Measurements from ENCODE around the gene PLCD1.

The PLCD1 gene

DNA sequence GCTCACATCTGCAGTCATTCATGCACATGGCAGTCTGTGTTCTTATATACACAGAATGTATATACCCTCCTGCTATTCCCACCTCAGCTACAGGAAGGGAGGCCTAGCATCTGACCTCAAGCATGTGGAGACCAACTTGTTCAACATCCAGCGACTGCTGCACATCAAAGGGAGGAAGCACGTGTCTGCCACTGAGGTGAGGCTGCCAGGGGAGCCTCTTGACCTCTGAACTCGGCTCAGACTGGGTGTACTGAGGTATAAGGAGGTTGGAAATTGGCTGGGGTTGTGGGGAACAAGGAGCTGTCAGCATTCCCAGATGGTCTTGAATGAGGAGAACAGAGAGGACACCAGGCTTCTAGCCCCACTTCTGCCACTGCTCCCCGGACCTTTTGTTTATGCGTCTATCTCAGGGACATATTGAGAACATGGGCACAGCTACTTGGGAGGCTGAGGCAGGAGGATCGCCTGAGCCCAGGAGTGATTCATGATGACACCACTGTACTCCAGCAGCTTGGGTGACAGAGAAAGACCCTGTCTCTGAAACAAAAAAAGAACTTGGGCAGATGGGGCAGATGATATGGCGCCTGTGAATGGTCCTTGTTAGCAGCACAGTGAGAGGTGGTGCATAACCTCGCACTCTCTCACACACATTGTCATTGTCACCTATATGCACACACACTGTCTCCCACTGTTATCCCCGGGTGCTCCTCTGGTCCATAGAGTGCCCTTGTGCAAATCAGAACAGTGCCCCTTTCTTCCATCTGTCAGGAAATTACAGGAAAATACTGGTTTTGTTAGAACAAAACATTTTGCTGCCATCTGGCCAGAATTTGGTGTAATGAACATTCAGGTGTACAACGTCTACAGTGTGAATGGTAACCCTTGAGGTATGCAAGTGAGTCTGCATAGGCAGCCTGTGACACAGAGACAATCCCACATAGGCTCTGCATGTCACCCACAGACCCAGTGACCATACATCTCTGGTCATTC, 33.5 kb downstream of the PLCD1 start:
- Histone ChIP-seq H3K27ac (ENCODE audit: low read length) (no peak overlapping the region), H3K27me3 (ENCODE audit: control insufficient read depth, insufficient read depth, low read length) (peaks cover 11% of the 10 kb centered on the region), H3K4me3 (ENCODE audit: low read length) (no peak overlapping the region), H3K9me3 (ENCODE audit: control insufficient read depth, low read depth, low read length) (no peaks in the 10 kb centered on the region), H3K36me3 (ENCODE audit: control insufficient read depth, low read depth, low read length) (no peaks in the 10 kb centered on the region), H3K9ac (ENCODE audit: low read length) (no peak overlapping the region), H3K4me1 (ENCODE audit: control insufficient read depth, low read depth, low read length) (peaks cover 7% of the 10 kb centered on the region)

DNA sequence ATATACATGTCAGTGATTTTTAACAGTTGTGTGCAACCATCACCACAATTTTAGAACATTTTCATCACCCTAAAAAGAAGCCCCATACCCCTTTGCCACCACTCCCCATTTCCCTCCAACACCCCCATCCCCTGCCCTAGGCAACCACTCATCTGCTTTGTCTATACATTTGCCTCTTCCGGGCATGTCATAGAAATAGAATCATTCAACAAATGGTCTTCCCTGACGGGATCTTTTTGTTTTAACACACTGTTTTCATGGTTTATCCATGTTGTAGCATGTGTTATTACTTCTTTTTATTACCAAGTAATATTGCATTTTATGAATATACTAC, 34.8 kb downstream of the PLCD1 start:
- Histone ChIP-seq H3K4me1 (ENCODE audit: control insufficient read depth, low read depth, low read length) (peaks cover 7% of the 10 kb centered on the region), H3K9me3 (ENCODE audit: control insufficient read depth, low read depth, low read length) (no peaks in the 10 kb centered on the region), H3K36me3 (ENCODE audit: control insufficient read depth, low read depth, low read length) (no peaks in the 10 kb centered on the region), H3K27me3 (ENCODE audit: control insufficient read depth, insufficient read depth, low read length) (peaks cover 11% of the 10 kb centered on the region), H3K4me3 (ENCODE audit: low read length) (peak overlapping the region; percentile 77), H3K9ac (ENCODE audit: low read length) (no peak overlapping the region), H3K27ac (ENCODE audit: low read length) (no peak overlapping the region)

GRCh38 chr3:37993820-37994638, 35.4 kb downstream of the PLCD1 start:
- H3K36me3 ChIP-seq (ENCODE audit: control insufficient read depth, low read depth, low read length), result no peaks in the 10 kb centered on the region
- H3K4me1 ChIP-seq (ENCODE audit: control insufficient read depth, low read depth, low read length), result peaks cover 7% of the 10 kb centered on the region
- H3K27me3 ChIP-seq (ENCODE audit: control insufficient read depth, insufficient read depth, low read length), result peaks cover 11% of the 10 kb centered on the region
- H3K9ac ChIP-seq (ENCODE audit: low read length), result peak overlapping the region; percentile 69
- H3K9me3 ChIP-seq (ENCODE audit: control insufficient read depth, low read depth, low read length), result no peaks in the 10 kb centered on the region
- H3K27ac ChIP-seq (ENCODE audit: low read length), result no peak overlapping the region
- peak overlapping the region; percentile 77 for H3K4me3 ChIP-seq (ENCODE audit: low read length)

GRCh38 chr3:37993460-37993819, 36.0 kb downstream of the PLCD1 start:
- peak overlapping the region; percentile 77 for H3K4me3 ChIP-seq (ENCODE audit: low read length)
- no peak overlapping the region for H3K27ac ChIP-seq (ENCODE audit: low read length)

GRCh38 chr3:37993067-37993455, 36.4 kb downstream of the PLCD1 start:
- H3K4me3 ChIP-seq (ENCODE audit: low read length), result no peak overlapping the region
- H3K36me3 ChIP-seq (ENCODE audit: control insufficient read depth, low read depth, low read length), result no peaks in the 10 kb centered on the region
- peaks cover 7% of the 10 kb centered on the region for H3K4me1 ChIP-seq (ENCODE audit: control insufficient read depth, low read depth, low read length)

More at GRCh38 chr3:37993460-37993819, 36.0 kb downstream of the PLCD1 start:
- no peaks in the 10 kb centered on the region for H3K36me3 ChIP-seq (ENCODE audit: control insufficient read depth, low read depth, low read length)
- H3K9ac ChIP-seq (ENCODE audit: low read length), result peak overlapping the region; percentile 69
- H3K27me3 ChIP-seq (ENCODE audit: control insufficient read depth, insufficient read depth, low read length), result peaks cover 9% of the 10 kb centered on the region
- no peaks in the 10 kb centered on the region for H3K9me3 ChIP-seq (ENCODE audit: control insufficient read depth, low read depth, low read length)
- H3K4me1 ChIP-seq (ENCODE audit: control insufficient read depth, low read depth, low read length), result peaks cover 7% of the 10 kb centered on the region

DNA sequence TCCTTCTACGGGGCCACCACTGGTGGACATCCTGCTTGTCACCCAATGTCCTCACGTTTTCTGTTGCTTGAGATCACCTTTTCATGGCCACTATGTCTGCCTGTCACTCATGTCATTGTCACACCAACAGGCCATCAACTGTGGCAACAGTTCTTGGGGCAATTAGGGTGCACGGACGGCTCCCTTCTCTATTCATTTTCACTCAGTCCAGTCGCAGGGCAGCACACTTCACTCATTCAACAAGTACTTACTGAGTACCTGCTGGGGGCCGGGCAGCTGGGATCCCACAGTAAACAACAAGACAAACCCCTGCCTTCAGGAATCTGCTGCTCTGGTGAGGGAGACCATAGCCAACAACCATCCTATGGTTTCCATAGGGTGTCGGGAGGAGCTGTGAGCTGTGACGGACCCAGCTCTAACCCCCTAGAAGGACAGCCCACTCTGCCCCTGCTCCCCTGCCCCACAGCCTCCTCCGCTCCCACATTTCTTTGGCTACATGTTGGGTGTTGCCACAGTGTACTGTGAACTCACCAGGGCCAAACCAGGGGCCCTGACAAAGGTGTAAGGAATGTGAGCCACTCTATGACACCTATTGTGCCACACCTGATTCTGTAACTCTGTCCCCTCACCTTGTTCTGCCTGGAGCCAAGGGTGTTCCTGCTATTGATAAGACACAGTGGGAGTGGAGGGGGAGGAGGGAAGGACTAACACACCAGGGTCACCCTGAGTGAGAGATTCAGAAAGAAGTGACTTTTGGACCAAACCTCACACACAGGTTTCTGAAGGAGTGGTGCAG, 37.0 kb downstream of the PLCD1 start:
- Histone ChIP-seq H3K36me3 (ENCODE audit: control insufficient read depth, low read depth, low read length) (no peaks in the 10 kb centered on the region), H3K4me3 (ENCODE audit: low read length) (no peak overlapping the region), H3K9ac (ENCODE audit: low read length) (no peak overlapping the region), H3K9me3 (ENCODE audit: control insufficient read depth, low read depth, low read length) (no peaks in the 10 kb centered on the region), H3K27me3 (ENCODE audit: control insufficient read depth, insufficient read depth, low read length) (no peaks in the 10 kb centered on the region), H3K27ac (ENCODE audit: low read length) (no peak overlapping the region), H3K4me1 (ENCODE audit: control insufficient read depth, low read depth, low read length) (peaks cover 7% of the 10 kb centered on the region)

More at GRCh38 chr3:37993067-37993455, 36.4 kb downstream of the PLCD1 start:
- no peak overlapping the region for H3K27ac ChIP-seq (ENCODE audit: low read length)
- H3K9me3 ChIP-seq (ENCODE audit: control insufficient read depth, low read depth, low read length), result no peaks in the 10 kb centered on the region
- H3K9ac ChIP-seq (ENCODE audit: low read length), result no peak overlapping the region
- peaks cover 5% of the 10 kb centered on the region for H3K27me3 ChIP-seq (ENCODE audit: control insufficient read depth, insufficient read depth, low read length)

DNA sequence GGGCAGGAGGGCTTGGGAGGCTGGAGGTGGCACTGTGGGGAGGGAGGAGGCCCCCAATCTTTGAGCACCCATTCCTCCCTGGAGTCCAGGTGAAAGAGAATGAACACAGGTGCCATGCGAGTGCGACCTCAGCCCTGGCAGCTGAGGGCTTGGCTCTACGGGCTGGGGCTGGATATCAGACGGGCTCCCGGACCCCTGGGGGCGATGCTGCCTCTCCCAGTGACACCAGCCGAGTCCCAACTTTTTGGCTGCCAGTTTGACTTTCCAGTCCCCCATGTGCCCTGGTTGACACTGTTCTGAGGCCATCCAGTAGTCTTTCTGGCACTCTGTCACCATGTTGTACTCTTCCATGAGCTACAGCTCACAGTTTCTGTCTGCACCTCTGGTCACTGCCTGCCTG, 37.6 kb downstream of the PLCD1 start:
- Histone ChIP-seq H3K9me3 (ENCODE audit: control insufficient read depth, low read depth, low read length) (no peaks in the 10 kb centered on the region), H3K4me1 (ENCODE audit: control insufficient read depth, low read depth, low read length) (peaks cover 7% of the 10 kb centered on the region), H3K9ac (ENCODE audit: low read length) (no peak overlapping the region), H3K4me3 (ENCODE audit: low read length) (no peak overlapping the region), H3K27ac (ENCODE audit: low read length) (no peak overlapping the region), H3K27me3 (ENCODE audit: control insufficient read depth, insufficient read depth, low read length) (no peaks in the 10 kb centered on the region), H3K36me3 (ENCODE audit: control insufficient read depth, low read depth, low read length) (no peaks in the 10 kb centered on the region)

DNA sequence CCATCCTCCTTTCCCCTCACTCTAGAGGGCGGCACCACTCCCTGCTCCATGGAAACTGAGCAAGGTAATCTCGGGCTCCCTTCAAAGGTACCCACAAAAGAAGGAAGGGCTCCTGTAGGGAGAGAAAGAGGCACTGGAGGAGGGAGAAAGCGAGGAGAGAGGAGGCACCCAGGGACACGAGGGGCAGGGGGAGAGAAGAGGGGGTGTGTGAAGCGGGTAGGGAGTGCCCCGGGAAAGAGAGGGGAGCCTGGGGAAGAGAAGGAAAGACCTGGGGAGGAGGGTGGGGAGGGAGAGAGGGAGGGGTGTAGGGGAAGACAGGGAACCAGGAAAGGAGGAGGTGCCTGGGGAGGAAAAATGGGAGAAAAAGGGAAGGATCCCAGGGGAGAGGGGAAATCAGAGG, 38.3 kb downstream of the PLCD1 start:
- Histone ChIP-seq H3K36me3 (ENCODE audit: control insufficient read depth, low read depth, low read length) (no peaks in the 10 kb centered on the region), H3K9ac (ENCODE audit: low read length) (no peak overlapping the region)

GRCh38 chr3:37990527-37990926, 38.9 kb downstream of the PLCD1 start, which contains the start of gene VILL:
TSS of gene VILL (plus strand) at chr3:37990786. CDS start at chr3:37993673, 2,887 bp downstream.
- H3K27me3 ChIP-seq (ENCODE audit: control insufficient read depth, insufficient read depth, low read length), result no peaks in the 10 kb centered on the region
- H3K4me1 ChIP-seq (ENCODE audit: control insufficient read depth, low read depth, low read length), result peaks cover 7% of the 10 kb centered on the region
- H3K9me3 ChIP-seq (ENCODE audit: control insufficient read depth, low read depth, low read length), result no peaks in the 10 kb centered on the region
- no peak within 1 kb of the TSS for H3K27ac ChIP-seq (ENCODE audit: low read length)
- no peaks in the 10 kb centered on the region for H3K36me3 ChIP-seq (ENCODE audit: control insufficient read depth, low read depth, low read length)
- H3K4me3 ChIP-seq (ENCODE audit: low read length), result peak within 1 kb of the TSS; percentile 10
- H3K9ac ChIP-seq (ENCODE audit: low read length), result no peak within 1 kb of the TSS

More for the DNA sequence above, 38.3 kb downstream of the PLCD1 start:
- Histone ChIP-seq H3K27ac (ENCODE audit: low read length) (no peak overlapping the region), H3K9me3 (ENCODE audit: control insufficient read depth, low read depth, low read length) (no peaks in the 10 kb centered on the region), H3K27me3 (ENCODE audit: control insufficient read depth, insufficient read depth, low read length) (no peaks in the 10 kb centered on the region), H3K4me1 (ENCODE audit: control insufficient read depth, low read depth, low read length) (peaks cover 7% of the 10 kb centered on the region), H3K4me3 (ENCODE audit: low read length) (peak overlapping the region; percentile 10)

DNA sequence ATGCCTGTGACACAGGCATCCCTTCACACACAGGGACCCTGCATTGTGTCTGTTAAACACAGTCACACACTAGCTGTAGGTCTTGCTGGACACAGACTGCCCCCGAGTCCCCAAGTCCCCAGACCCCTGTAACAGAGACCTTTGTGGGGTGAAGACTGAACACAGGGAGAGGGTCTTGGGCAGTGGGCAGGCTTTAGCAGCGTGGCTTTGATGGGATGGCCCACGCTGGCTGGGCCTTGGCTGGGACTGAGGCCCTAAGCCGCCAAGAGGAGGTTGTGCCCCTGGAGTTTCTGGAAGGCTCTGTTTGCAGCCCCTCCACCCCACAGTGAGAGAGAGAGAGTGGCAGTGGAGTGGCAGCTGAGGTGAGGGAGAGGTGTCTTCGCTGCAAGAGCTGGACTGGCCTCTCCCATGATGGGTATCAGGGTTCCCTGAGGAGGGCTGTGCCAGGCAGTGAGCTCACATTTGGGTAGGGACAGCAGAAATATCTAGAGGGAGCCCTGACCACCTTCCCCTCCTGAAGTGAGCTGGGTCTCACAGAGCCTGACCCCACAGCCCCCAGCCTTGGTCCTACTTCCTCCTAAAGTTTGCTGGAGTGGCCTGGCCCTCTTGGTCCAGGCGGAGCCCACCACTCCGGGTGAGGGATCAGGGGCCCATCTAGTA, 39.5 kb downstream of the PLCD1 start:
- Histone ChIP-seq H3K36me3 (ENCODE audit: control insufficient read depth, low read depth, low read length) (no peaks in the 10 kb centered on the region), H3K27me3 (ENCODE audit: control insufficient read depth, insufficient read depth, low read length) (no peaks in the 10 kb centered on the region), H3K9ac (ENCODE audit: low read length) (no peak overlapping the region), H3K4me1 (ENCODE audit: control insufficient read depth, low read depth, low read length) (peaks cover 7% of the 10 kb centered on the region), H3K27ac (ENCODE audit: low read length) (no peak overlapping the region), H3K4me3 (ENCODE audit: low read length) (no peak overlapping the region), H3K9me3 (ENCODE audit: control insufficient read depth, low read depth, low read length) (no peaks in the 10 kb centered on the region)
